T-helper 9 cell (primary cell): ENCODE results near the gene CEP57L1.
"Not testable (repeated sequence)": the region's sequence is repeated elsewhere in the genome, so short reads cannot be mapped to it uniquely, and the experiment has no call there.

ENCODE experiments used
- DNase-seq: peaks from one replicate; pipeline ENCODE4 v3.0.0-alpha.2; 2020

The CEP57L1 gene

GRCh38 chr6:109117346-109118035, 22.2 kb downstream of the CEP57L1 start:
- DNase-seq = no peak

GRCh38 chr6:109118337-109118736, 23.0 kb downstream of the CEP57L1 start:
- no peak for DNase-seq

- DNase-seq = no peak
Observed at GRCh38 chr6:109118871-109119354, 23.6 kb downstream of the CEP57L1 start.

GRCh38 chr6:109121411-109121810, 26.1 kb downstream of the CEP57L1 start:
- DNase-seq = no peak

GRCh38 chr6:109124219-109124618, 28.9 kb downstream of the CEP57L1 start:
- no peak for DNase-seq

- no peak for DNase-seq
Observed at GRCh38 chr6:109125504-109125903, 30.2 kb downstream of the CEP57L1 start.

- no peak for DNase-seq
Observed at GRCh38 chr6:109130065-109130464, 34.8 kb downstream of the CEP57L1 start.

GRCh38 chr6:109135600-109135999, 40.3 kb downstream of the CEP57L1 start:
- not testable (repeated sequence) for DNase-seq

GRCh38 chr6:109136039-109136438, 40.7 kb downstream of the CEP57L1 start:
- DNase-seq = not testable (repeated sequence)

- not testable (repeated sequence) for DNase-seq
Observed at GRCh38 chr6:109136530-109136929, 41.2 kb downstream of the CEP57L1 start.

GRCh38 chr6:109139109-109139508, 43.8 kb downstream of the CEP57L1 start:
- DNase-seq = no peak

- not testable (repeated sequence) for DNase-seq
Observed at GRCh38 chr6:109142067-109142466, 46.8 kb downstream of the CEP57L1 start.

- no peak for DNase-seq
Observed at GRCh38 chr6:109143191-109143590, 47.9 kb downstream of the CEP57L1 start.

GRCh38 chr6:109148251-109148650, 52.9 kb downstream of the CEP57L1 start:
- DNase-seq = not testable (repeated sequence)

GRCh38 chr6:109148716-109149115, 53.4 kb downstream of the CEP57L1 start:
- not testable (repeated sequence) for DNase-seq

- DNase-seq = no peak
Observed at GRCh38 chr6:109153752-109154151, 58.4 kb downstream of the CEP57L1 start.

- no peak for DNase-seq
Observed at GRCh38 chr6:109164331-109164730, 69.0 kb downstream of the CEP57L1 start.

- DNase-seq = no peak
Observed at GRCh38 chr6:109165392-109165974, 70.2 kb downstream of the CEP57L1 start.

GRCh38 chr6:109166673-109167072, 71.4 kb downstream of the CEP57L1 start:
- DNase-seq = no peak

- no peak for DNase-seq
Observed at GRCh38 chr6:109167562-109167961, 72.3 kb downstream of the CEP57L1 start.

- DNase-seq = no peak
Observed at GRCh38 chr6:109170333-109170732, 75.0 kb downstream of the CEP57L1 start.

- no peak for DNase-seq
Observed at GRCh38 chr6:109172101-109172746, 76.9 kb downstream of the CEP57L1 start.

- no peak for DNase-seq
Observed at GRCh38 chr6:109174916-109175315, 79.6 kb downstream of the CEP57L1 start.

GRCh38 chr6:109178921-109179320, 83.6 kb downstream of the CEP57L1 start:
- no peak for DNase-seq
